Measurements from ENCODE around the gene TIMM17B.

The TIMM17B gene

GRCh38 chrX:48937054-48937907 lies 39.7 kb upstream of the TIMM17B start:
- DNase-seq (ENCODE audit: low read depth): peak; percentile 81
- TF ChIP-seq, protein P1, sequence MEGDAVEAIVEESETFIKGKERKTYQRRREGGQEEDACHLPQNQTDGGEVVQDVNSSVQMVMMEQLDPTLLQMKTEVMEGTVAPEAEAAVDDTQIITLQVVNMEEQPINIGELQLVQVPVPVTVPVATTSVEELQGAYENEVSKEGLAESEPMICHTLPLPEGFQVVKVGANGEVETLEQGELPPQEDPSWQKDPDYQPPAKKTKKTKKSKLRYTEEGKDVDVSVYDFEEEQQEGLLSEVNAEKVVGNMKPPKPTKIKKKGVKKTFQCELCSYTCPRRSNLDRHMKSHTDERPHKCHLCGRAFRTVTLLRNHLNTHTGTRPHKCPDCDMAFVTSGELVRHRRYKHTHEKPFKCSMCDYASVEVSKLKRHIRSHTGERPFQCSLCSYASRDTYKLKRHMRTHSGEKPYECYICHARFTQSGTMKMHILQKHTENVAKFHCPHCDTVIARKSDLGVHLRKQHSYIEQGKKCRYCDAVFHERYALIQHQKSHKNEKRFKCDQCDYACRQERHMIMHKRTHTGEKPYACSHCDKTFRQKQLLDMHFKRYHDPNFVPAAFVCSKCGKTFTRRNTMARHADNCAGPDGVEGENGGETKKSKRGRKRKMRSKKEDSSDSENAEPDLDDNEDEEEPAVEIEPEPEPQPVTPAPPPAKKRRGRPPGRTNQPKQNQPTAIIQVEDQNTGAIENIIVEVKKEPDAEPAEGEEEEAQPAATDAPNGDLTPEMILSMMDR (IDR thresholded peaks at IDR 0.05; ENCODE audit: low read depth, low read length, missing control alignments): peak; percentile 39
- H3K4me3 ChIP-seq (ENCODE audit: low read depth, low read length): peak overlapping the region; percentile 20

DNA sequence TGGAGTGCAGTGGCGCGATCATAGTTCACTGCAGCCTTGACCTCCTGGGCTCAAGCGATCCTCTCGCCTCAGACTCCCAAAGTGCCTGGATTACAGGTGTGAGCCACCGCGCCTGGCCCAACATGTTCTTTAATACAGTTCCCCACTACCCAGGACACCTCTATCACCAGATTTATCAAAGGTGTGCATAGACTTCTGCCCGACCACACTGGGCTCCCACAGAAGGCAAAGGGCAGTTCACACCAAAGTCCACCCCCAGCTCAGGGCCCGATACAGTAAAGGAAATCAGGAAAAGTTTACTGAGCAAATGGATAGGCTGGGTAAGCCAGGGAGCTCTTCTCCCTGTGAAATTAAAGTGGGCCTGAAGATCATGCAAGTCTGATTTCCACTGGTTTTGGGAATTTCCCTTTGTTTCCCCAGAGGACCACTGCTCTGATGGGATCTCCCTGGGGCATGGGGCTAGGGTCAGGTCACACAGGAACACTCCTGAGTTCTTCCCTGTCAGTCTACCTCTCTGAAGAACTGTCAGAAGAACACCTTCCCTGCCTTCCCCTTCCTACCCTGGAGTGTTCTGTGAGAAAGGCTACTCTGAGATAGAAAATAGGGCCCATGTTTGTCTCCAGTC lies 39.0 kb upstream of the TIMM17B start:
- H3K4me3 ChIP-seq (ENCODE audit: low read depth, low read length): no peak overlapping the region
- TF ChIP-seq, protein P1 (IDR thresholded peaks at IDR 0.05; ENCODE audit: low read depth, low read length, missing control alignments): no peak
- no peak for DNase-seq (ENCODE audit: low read depth)

DNA sequence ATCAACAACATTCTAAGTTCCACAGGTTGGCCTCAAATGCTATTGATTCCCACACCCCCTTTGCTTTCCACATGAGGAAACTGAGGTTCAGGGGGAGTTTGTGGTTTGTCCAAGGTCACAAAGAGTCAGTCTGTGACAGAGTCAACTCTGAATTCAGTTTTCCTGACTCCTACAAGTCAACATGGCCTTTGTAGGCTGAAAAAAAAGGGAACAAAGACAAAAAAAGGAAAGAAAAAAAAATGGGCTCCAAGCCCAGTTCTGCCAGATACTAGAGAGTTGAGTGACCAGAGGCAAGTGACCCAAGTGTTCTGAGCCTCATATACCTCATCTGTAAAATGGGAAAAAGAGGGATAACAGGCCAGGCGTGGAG lies 37.7 kb upstream of the TIMM17B start:
- DNase-seq (ENCODE audit: low read depth): no peak
- no peak overlapping the region for H3K4me3 ChIP-seq (ENCODE audit: low read depth, low read length)
- TF ChIP-seq, protein P1 (IDR thresholded peaks at IDR 0.05; ENCODE audit: low read depth, low read length, missing control alignments): no peak

DNA sequence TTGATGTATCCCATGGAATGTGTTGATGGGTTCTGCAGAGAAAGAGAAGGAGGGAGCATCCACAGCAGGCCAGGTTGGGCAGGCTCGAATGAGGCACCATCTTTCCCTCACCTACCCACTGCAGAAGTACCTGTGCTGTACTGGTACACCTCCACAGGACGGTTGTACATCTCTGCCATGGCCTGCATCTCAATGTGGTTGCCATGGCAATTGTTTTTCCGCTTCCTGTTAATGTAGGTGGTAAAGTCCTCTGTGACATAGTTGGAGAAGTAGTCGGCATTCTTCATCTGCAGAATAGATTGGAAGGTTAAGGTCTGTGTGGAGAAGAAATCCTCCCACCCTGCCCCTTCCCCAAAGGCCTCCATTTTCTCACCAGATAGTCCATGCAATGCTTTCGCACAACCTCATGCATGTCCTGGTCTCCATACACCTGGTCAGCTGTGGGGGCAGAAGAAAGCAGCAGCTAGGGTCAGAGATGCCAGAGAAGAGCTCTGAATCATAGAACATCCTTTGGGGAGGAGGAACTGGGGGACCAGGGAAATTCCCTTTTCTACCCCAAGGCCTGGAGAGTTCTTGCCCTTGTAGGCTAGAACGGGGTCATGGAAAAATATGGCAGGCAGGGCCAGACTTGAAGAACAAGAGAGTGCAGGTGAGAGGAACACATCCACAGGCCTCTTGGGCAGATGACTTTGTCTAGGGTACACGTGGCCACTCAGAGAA lies 37.2 kb upstream of the TIMM17B start:
- no peak for DNase-seq (ENCODE audit: low read depth)
- no peak overlapping the region for H3K4me3 ChIP-seq (ENCODE audit: low read depth, low read length)
- TF ChIP-seq, protein P1 (IDR thresholded peaks at IDR 0.05; ENCODE audit: low read depth, low read length, missing control alignments): no peak

DNA sequence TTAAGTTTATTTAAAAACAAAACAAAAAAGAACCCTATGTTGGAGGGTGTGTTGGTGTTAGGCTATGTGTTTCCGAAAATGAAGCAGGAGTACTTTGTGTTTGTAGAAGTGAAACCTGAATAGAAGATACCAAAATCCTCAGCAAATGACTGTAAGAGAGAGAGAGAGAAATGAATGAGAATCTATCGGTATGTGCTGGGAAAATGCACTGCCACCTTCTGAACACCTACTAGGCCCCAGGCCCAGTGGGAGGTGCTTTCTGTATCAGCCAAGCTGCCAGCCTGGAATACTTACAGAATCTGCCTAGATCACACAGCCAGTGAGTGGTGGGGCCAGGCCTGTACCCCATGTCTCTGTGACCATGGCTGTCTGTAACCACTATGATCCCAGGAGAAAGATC lies 36.2 kb upstream of the TIMM17B start:
- H3K4me3 ChIP-seq (ENCODE audit: low read depth, low read length): no peak overlapping the region
- TF ChIP-seq, protein P1 (IDR thresholded peaks at IDR 0.05; ENCODE audit: low read depth, low read length, missing control alignments): no peak
- DNase-seq (ENCODE audit: low read depth): no peak

GRCh38 chrX:48927736-48928382 lies 30.3 kb upstream of the TIMM17B start:
- TF ChIP-seq, protein P1 (IDR thresholded peaks at IDR 0.05; ENCODE audit: low read depth, low read length, missing control alignments): no peak
- no peak for DNase-seq (ENCODE audit: low read depth)
- no peak overlapping the region for H3K4me3 ChIP-seq (ENCODE audit: low read depth, low read length)

Data from GM12864 (cell line).